ENCODE results near the gene ZNF410. TPM values are rescaled to one million over a fixed set of nuclear protein-coding genes. Genes with fewer than 3 reads are reported as not detected.

ZNF410 gene
- total and polyA plus RNA-seq, 2 of the 13 experiments (the other 11 are each of a cell fraction or from before 2014, with no cell fraction given), result 19.2 to 44.3 TPM

DNA sequence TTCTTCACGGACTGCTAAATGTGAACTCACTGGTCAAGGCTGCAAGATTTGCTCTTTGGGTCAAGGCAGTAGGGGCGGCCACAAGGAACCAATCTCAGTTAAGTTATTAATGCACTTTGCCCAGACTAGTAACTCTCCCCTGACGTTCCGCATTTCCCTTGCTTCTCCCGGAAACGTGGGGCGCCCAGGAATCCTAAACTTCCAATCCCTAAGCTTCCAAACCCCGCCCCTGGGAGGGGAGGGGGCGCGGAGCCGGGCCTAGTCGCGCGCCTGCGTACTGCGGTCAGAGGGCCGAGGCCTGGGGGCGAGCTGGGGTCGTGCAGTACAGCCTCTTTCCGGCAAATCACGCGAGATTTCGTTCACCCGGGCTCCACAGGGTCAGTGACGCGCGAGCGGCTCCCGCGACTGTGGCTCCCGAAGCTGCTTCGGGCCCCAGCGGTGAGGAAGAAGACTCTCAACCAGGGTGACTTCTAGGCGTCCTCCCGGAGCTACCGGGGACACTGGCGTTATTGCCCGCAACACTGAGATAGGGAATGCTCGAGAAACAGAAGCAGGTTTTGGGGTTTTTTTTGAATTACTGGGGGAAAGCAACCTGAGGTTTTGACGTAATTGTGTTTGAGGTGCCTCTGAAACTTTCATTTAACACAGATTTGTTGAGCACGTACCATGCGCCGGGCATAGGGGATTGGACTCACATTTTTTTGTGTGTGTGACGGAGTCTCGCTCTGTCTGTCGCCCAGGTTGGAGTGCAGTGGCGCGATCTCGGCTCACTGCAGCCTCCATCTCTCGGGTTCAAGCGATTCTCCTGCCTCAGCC lies 34.9 kb upstream of the ZNF410 start, which contains the start of gene PTGR2 (continued):
- TF ChIP-seq, protein P1, sequence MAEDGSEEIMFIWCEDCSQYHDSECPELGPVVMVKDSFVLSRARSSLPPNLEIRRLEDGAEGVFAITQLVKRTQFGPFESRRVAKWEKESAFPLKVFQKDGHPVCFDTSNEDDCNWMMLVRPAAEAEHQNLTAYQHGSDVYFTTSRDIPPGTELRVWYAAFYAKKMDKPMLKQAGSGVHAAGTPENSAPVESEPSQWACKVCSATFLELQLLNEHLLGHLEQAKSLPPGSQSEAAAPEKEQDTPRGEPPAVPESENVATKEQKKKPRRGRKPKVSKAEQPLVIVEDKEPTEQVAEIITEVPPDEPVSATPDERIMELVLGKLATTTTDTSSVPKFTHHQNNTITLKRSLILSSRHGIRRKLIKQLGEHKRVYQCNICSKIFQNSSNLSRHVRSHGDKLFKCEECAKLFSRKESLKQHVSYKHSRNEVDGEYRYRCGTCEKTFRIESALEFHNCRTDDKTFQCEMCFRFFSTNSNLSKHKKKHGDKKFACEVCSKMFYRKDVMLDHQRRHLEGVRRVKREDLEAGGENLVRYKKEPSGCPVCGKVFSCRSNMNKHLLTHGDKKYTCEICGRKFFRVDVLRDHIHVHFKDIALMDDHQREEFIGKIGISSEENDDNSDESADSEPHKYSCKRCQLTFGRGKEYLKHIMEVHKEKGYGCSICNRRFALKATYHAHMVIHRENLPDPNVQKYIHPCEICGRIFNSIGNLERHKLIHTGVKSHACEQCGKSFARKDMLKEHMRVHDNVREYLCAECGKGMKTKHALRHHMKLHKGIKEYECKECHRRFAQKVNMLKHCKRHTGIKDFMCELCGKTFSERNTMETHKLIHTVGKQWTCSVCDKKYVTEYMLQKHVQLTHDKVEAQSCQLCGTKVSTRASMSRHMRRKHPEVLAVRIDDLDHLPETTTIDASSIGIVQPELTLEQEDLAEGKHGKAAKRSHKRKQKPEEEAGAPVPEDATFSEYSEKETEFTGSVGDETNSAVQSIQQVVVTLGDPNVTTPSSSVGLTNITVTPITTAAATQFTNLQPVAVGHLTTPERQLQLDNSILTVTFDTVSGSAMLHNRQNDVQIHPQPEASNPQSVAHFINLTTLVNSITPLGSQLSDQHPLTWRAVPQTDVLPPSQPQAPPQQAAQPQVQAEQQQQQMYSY (CRISPR knock-in tag; IDR thresholded peaks at IDR 0.05), result 0 out of 2 replicates have a peak, but pooled peaks have one; percentile 29
- TF ChIP-seq PLRG1 (conservative IDR thresholded peaks at IDR 0.05) (no peak), ZNF441 (CRISPR knock-in tag; IDR thresholded peaks at IDR 0.05; ENCODE audit: borderline replicate concordance) (peak; percentile 92; the same call in 1 of the 2 replicates), ZNF772 (CRISPR knock-in tag; IDR thresholded peaks at IDR 0.05) (peak; percentile 58; the same call in 1 of the 2 replicates), DR1 (CRISPR knock-in tag; IDR thresholded peaks at IDR 0.05) (no peak; the same call in 1 of the 2 replicates)
- TF ChIP-seq, protein P2, sequence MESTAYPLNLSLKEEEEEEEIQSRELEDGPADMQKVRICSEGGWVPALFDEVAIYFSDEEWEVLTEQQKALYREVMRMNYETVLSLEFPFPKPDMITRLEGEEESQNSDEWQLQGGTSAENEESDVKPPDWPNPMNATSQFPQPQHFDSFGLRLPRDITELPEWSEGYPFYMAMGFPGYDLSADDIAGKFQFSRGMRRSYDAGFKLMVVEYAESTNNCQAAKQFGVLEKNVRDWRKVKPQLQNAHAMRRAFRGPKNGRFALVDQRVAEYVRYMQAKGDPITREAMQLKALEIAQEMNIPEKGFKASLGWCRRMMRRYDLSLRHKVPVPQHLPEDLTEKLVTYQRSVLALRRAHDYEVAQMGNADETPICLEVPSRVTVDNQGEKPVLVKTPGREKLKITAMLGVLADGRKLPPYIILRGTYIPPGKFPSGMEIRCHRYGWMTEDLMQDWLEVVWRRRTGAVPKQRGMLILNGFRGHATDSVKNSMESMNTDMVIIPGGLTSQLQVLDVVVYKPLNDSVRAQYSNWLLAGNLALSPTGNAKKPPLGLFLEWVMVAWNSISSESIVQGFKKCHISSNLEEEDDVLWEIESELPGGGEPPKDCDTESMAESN (CRISPR knock-in tag; conservative IDR thresholded peaks at IDR 0.05), result peak; percentile 78
- TF ChIP-seq, protein P3, sequence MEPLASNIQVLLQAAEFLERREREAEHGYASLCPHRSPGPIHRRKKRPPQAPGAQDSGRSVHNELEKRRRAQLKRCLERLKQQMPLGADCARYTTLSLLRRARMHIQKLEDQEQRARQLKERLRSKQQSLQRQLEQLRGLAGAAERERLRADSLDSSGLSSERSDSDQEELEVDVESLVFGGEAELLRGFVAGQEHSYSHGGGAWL (CRISPR knock-in tag; IDR thresholded peaks at IDR 0.05), result peak; percentile 14; the same call in 1 of the 2 replicates
- TF ChIP-seq, protein P4, sequence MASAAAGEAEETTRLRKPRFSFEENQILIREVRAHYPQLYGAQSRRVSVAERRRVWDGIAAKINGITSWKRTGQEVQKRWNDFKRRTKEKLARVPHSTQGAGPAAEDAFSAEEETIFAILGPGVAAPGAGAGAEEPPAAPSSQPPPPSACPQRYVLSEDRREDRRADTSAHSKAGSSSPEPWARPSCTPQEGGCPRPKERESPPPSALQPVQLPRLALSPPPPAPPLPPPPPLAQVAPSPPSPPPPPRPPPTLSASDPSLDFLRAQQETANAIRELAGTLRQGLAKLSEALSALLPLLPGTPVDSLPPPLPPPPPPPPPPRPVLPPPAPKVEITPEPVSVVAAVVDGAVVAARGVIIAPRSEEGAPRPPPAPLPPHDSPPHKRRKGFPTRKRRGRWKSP (CRISPR knock-in tag; IDR thresholded peaks at IDR 0.05), result 0 out of 2 replicates have a peak, but pooled peaks have one; percentile 75
- TF ChIP-seq, protein P5, sequence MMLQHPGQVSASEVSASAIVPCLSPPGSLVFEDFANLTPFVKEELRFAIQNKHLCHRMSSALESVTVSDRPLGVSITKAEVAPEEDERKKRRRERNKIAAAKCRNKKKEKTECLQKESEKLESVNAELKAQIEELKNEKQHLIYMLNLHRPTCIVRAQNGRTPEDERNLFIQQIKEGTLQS (CRISPR knock-in tag; IDR thresholded peaks at IDR 0.05), result no peak
- TF ChIP-seq, protein P6, sequence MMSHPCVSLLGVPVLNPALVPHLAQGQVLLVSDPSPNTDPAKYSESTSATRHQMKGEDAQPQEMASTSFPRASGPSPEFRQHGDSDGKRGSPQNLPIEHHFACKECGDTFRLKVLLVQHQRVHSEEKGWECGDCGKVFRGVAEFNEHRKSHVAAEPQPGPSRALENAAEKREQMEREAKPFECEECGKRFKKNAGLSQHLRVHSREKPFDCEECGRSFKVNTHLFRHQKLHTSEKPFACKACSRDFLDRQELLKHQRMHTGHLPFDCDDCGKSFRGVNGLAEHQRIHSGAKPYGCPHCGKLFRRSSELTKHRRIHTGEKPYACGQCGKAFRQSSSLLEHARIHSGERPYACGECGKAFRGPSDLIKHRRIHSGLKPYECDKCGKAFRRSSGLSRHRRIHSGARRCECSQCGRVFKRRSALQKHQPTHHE (CRISPR knock-in tag; IDR thresholded peaks at IDR 0.05; ENCODE audit: borderline replicate concordance), result no peak
- TF ChIP-seq, protein P7, sequence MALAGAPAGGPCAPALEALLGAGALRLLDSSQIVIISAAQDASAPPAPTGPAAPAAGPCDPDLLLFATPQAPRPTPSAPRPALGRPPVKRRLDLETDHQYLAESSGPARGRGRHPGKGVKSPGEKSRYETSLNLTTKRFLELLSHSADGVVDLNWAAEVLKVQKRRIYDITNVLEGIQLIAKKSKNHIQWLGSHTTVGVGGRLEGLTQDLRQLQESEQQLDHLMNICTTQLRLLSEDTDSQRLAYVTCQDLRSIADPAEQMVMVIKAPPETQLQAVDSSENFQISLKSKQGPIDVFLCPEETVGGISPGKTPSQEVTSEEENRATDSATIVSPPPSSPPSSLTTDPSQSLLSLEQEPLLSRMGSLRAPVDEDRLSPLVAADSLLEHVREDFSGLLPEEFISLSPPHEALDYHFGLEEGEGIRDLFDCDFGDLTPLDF (CRISPR knock-in tag; IDR thresholded peaks at IDR 0.05), result peak; percentile 79; the same call in 1 of the 2 replicates

All from HepG2 (cell line).